GM12874 (cell line): ENCODE measurements around the gene SUOX.

Experiments used
- TF ChIP-seq, protein P1 (sequence below): IDR thresholded peaks from 2 replicates; pipeline ENCODE4 v1.5.1; 2011; ENCODE audit warnings: low read depth, mild to moderate bottlenecking, control low read depth, low read length, moderate library complexity; ENCODE audit not compliant: insufficient read depth

SUOX gene

DNA sequence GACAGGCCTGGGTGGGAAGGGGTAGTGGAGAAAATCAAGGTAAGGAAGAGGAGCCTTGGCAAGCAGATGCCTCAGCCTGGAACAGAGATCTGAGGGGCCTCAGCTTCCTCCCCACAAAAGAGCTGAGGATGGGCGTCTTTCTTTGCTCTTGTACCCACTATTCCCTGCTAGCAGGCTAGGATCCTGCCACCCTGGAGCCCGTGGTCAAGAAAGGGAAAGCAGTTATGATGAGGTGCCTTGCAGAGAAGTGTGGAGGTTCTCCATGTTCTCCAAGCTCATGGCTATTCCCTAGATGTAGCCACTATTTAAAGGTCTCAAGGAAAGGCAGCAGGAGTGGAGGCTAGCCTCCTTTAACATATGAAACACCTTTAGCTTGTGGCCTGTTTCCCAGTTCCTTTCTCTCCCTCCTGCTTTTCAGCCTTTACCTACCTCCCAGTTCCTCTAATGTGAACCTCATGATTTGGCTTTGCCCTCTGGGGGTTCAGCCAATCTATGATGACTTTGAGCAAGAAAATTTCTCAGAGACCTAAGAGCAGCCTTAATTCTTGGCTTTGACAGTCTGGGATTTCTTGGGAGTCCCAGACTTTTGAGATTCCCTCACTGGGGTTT, 24.9 kb downstream of the SUOX start:
- TF ChIP-seq, protein P1, sequence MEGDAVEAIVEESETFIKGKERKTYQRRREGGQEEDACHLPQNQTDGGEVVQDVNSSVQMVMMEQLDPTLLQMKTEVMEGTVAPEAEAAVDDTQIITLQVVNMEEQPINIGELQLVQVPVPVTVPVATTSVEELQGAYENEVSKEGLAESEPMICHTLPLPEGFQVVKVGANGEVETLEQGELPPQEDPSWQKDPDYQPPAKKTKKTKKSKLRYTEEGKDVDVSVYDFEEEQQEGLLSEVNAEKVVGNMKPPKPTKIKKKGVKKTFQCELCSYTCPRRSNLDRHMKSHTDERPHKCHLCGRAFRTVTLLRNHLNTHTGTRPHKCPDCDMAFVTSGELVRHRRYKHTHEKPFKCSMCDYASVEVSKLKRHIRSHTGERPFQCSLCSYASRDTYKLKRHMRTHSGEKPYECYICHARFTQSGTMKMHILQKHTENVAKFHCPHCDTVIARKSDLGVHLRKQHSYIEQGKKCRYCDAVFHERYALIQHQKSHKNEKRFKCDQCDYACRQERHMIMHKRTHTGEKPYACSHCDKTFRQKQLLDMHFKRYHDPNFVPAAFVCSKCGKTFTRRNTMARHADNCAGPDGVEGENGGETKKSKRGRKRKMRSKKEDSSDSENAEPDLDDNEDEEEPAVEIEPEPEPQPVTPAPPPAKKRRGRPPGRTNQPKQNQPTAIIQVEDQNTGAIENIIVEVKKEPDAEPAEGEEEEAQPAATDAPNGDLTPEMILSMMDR: no peak

DNA sequence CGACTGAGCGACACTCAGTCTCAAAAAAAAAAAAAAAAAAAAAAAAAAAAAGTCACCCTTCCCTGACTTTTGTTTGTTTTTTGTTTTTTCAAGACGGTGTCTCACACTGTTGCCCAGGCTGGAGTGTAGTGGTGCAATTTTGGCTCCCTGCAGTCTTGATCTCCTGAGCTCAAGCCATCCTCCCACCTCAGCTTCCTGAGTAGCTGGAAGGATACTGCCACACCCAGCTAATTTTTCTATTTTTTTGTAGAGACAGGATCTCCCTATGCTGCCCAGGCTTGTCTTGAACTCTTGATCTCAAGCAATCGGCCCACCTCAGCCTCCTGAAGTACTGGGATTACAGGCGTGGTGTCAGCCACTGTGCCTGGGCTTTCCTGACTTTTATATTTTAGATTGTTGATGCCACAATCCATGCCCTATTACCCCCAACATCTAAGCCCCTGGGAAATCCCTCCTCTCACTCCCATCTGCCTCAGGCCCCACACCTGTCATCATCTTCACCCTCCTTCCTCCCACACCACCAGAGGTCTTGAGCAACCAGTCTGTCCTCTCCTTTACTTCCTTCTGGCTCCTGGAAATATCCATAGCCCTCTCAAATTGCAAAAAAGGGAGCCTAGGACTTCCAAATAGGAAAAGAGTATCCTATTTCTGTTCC, 31.6 kb downstream of the SUOX start:
- TF ChIP-seq, protein P1: no peak

DNA sequence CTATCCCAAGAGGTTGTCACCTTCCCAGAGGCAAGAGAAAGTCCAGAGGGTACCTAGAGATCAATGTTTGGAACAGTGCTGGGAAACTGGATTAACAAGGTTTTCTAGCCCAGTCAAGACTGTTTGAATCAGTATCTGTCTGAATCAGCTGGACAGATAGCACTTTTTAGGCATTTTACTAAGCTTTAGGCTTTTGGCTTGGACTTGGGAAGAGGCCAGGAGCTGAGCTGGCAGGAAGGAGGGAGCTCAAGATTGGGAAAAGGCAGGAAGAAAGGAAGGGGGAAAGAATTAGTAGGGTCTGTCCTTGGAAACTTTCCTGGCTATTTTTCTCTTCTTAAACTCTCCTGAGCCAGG, 32.1 kb downstream of the SUOX start:
- TF ChIP-seq, protein P1: no peak

DNA sequence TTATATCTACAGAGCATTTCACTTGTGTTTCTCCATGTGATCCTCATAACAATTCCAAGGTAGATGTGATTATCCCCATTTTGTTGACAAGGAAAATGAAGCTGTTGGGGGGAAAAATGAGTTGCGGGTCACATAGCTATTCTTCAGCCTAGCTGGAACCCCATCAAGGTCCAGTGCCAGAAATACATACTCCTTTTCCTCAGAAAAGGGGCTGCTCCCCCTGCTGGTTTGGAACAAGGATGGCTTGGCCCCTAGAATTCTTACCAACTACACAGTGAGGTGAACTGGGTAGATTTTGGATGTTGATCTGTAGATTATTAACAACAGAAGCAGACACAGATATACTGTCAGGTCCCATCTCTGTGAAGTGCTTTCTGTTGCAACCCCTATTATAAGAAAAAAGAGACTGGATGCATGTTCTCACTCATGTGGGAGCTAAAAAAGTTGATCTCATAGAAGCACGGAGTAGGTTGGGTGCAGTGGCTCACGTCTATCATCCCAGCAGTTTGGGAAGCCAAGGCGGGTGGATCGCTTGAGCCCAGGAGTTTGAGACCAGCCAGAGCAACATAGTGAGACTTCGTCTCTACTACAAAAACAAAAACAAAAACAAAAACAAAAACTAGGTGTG, 32.7 kb downstream of the SUOX start:
- TF ChIP-seq, protein P1: peak; percentile 64

DNA sequence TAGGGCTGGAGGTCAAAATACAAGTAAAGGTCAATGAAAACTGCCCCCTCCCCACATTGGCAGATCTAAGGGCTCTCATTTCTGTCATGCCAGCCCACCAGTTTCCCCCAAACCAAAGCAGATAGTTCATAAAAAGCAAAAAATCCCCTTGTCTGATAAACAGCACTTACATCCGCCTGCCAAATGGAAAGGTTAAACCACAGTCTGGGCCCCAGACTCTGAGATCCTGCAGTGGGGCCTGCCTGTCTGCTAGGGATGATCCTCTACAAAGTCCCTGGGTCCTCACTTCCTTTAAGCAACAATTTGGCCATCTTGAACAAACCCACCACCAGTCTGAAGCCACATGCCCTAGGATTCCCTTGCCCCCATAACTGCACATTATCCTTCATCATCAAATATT, 34.9 kb downstream of the SUOX start:
- TF ChIP-seq, protein P1: no peak

DNA sequence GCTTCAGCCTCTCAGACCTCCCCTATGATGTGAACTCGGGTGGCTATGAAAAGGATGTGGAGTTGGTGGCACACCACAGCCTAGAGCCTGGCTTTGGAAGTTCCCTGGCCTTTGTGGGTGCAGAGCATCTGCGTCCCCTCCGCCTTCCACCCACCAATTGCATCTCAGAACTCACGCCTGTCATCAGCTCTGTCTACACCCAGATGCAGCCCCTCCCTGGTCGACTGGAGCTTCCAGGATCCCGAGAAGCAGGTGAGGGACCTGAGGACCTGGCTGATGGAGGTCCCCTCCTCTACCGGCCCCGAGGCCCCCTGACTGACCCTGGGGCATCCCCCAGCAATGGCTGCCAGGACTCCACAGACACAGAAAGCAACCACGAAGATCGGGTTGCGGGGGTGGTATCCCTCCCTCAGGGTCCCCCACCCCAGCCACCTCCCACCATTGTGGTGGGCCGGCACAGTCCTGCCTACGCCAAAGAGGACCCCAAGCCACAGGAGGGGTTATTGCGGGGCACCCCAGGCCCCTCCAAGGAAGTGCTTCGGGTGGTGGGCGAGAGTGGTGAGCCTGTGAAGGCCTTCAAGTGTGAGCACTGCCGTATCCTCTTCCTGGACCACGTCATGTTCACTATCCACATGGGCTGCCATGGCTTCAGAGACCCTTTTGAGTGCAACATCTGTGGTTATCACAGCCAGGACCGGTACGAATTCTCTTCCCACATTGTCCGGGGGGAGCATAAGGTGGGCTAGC, 37.7 kb downstream of the SUOX start:
- TF ChIP-seq, protein P1: no peak

DNA sequence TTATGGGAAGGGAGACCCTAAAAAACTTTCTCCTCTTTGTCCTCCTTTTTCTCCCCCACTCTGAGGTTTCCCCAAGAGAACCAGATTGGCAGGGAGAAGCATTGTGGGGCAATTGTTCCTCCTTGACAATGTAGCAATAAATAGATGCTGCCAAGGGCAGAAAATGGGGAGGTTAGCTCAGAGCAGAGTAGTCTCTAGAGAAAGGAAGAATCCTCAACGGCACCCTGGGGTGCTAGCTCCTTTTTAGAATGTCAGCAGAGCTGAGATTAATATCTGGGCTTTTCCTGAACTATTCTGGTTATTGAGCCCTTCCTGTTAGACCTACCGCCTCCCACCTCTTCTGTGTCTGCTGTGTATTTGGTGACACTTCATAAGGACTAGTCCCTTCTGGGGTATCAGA, 40.1 kb downstream of the SUOX start:
- TF ChIP-seq, protein P1: no peak
